ENCODE results near the gene VPS13D. TPM values are rescaled to one million over a fixed set of nuclear protein-coding genes. Genes with fewer than 3 reads are reported as not detected.

Gene VPS13D
- total and polyA plus RNA-seq, 11 donors, result 32.1 to 301 (median 90.7) TPM

DNA sequence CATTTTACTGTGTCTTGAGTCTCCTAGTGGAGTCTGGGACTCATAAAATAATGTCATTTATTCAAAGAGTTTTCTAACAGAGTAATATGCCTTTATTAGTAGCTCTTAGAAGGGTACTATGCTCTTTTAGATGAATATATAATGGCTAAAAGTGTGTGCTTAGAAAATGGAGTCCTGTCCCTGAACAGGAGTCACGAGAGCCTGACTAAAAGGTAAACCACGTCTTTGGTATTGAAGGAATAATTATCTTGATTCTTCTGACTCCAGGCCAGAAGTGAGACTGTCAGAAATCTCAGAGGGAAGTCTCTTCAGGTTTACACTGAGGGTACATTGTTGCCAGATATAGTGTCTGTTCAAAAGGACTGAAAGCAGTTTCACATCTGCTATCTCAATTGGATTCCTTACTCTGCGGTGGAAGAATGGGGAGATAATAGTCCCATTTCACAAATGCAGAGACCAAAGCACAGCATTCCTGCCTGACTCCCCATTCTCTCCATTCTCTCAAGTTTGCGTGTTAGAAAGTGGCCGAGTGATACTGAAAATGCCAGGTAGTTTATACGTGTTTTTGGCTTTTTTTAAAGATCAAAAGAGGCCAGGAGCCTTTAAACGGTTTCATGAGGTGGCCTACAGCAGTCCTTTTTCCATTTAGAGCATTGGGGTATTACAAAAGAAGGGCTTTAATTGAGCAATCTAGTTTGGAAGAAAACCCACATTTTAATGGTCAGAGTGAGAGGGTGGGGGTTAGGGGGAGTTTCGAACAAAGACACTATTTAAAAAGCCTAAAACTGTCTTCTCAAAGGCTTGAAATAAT is 176.6 kb downstream of the VPS13D start:
- TF ChIP-seq, protein P1, sequence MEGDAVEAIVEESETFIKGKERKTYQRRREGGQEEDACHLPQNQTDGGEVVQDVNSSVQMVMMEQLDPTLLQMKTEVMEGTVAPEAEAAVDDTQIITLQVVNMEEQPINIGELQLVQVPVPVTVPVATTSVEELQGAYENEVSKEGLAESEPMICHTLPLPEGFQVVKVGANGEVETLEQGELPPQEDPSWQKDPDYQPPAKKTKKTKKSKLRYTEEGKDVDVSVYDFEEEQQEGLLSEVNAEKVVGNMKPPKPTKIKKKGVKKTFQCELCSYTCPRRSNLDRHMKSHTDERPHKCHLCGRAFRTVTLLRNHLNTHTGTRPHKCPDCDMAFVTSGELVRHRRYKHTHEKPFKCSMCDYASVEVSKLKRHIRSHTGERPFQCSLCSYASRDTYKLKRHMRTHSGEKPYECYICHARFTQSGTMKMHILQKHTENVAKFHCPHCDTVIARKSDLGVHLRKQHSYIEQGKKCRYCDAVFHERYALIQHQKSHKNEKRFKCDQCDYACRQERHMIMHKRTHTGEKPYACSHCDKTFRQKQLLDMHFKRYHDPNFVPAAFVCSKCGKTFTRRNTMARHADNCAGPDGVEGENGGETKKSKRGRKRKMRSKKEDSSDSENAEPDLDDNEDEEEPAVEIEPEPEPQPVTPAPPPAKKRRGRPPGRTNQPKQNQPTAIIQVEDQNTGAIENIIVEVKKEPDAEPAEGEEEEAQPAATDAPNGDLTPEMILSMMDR (IDR thresholded peaks at IDR 0.05), result peak in 2 of 12 donors; percentile 7 to 8
- TF ChIP-seq POLR2A (IDR thresholded peaks at IDR 0.05), result no peak
- Histone ChIP-seq H3K4me1 (peaks cover 6 to 53% (median 36%) of the 10 kb centered on the region in 12 donors), H3K27me3 (no peaks in the 10 kb centered on the region), H3K4me3 (no peak overlapping the region), H3K27ac (peak overlapping the region; percentile 32 to 75 (median 60)), H3K36me3 (peaks cover 0 to 66% (median 40%) of the 10 kb centered on the region in 9 donors), H3K9me3 (peaks cover 0 to 12% (median 0%) of the 10 kb centered on the region in 12 donors)
- ATAC-seq (peak in 3 of 4 donors; percentile 40 to 70 (median 60)), DNase-seq (no peak)
- WGBS, 4 donors, result 30 to 42% (median 33%) methylated on average over 8 of the region's 8 CpGs
- intact Hi-C loops (cut with DNase I), result loop anchor here in 8 of 10 donors (1.0 to 5.0 kb wide), 7 partner anchors 14 to 216 kb away; partner anchors contain the start of gene DHRS3 (in 2 of the 8)

DNA sequence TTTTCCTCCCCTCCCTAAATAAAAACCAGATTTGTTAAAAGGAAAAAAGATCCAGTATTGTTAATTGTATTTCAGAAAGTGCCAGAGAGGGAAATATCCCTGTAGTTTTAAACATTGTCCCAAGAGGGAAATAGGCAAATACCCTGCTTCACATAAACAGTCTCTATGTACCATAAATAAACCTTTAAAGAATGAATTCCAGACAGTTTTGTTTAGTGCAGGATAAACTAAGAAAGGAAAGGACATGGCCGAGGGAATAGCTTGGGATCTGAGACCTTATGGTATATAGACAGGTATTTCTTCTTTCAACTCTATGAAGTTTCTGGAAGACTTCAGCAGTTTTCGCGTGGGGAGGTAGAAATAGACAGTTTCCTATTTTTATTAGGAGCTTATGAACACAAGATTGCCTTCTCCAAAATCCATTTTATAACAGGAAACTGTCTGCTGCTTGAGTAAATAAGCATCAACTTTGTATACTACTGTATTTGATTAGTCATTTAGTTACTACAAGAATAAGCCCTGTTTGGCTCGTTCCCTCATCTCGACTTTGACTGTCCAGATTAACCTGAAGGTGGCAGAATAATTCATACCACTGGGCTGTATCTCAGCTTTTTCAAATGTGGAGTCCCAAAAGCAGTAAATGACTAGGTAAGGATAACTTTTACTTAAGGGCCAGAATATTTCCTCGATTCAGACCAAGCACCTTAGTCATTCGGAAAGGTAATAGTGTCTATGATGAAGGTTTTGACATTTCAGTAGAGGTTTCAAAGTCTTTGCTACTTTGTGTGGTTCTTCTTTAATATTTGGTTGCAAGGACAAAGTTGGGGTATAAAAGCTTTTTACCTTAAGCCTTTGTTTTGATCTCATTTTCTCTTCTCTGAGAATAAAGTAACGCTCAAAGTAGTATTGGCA is 177.5 kb downstream of the VPS13D start:
- WGBS, 4 donors, result 49 to 55% (median 49%) methylated on average over 8 of the region's 8 CpGs
- intact Hi-C loops (cut with DNase I), result loop anchor here in 8 of 10 donors (1.0 to 5.0 kb wide), 7 partner anchors 13 to 215 kb away; partner anchors contain the start of gene DHRS3 (in 2 of the 8)
- DNase-seq (peak in 2 of 5 donors; percentile 27 to 32), ATAC-seq (peak; percentile 62 to 82 (median 70))
- Histone ChIP-seq H3K36me3 (peaks cover 0 to 66% (median 40%) of the 10 kb centered on the region in 9 donors), H3K9me3 (peaks cover 0 to 12% (median 0%) of the 10 kb centered on the region in 12 donors), H3K4me1 (peaks cover 6 to 53% (median 36%) of the 10 kb centered on the region in 12 donors), H3K27ac (peak overlapping the region; percentile 31 to 75 (median 60)), H3K4me3 (no peak overlapping the region), H3K27me3 (no peaks in the 10 kb centered on the region)
- TF ChIP-seq POLR2A (IDR thresholded peaks at IDR 0.05), result no peak
- TF ChIP-seq, protein P1 (IDR thresholded peaks at IDR 0.05), result peak; percentile 7 to 69 (median 50)

DNA sequence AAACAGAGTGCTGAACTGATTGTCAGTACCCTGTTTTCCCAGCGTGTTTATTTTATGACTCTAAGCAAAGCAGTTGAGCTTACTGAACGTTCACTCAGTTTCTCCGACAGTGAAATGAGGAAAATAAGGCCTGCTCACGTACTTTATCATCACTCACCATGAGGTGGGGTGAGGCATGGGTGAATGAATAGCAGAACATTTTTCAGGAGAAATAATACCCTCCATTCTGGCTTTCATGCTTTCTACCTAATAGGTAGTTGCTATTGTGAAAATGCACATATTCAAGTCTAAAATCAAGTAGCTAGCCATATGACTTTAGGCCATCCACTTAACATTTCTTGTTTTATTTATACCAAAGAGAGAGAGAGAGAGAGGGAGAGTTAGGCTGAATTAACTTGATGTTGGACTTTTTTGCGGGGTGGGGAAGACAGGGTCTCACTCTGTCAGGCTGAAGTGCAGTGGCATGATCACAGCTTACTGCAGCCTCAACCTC is 178.2 kb downstream of the VPS13D start:
- TF ChIP-seq, protein P1 (IDR thresholded peaks at IDR 0.05), result no peak
- TF ChIP-seq POLR2A (IDR thresholded peaks at IDR 0.05), result no peak
- no peak for ATAC-seq
- Histone ChIP-seq H3K36me3 (peaks cover 0 to 66% (median 33%) of the 10 kb centered on the region in 9 donors), H3K9me3 (peaks cover 0 to 12% (median 0%) of the 10 kb centered on the region in 12 donors), H3K27me3 (no peaks in the 10 kb centered on the region), H3K27ac (peak overlapping the region in 4 of 12 donors; percentile 11 to 75 (median 52)), H3K4me3 (no peak overlapping the region), H3K4me1 (peaks cover 6 to 53% (median 36%) of the 10 kb centered on the region in 12 donors)
- no peak for DNase-seq
- 76 to 90% (median 83%) methylated on average over 5 of the region's 5 CpGs for WGBS, 4 donors
- intact Hi-C loops (cut with DNase I), result loop anchor here in 9 of 10 donors (1.0 to 5.0 kb wide), 7 partner anchors 13 to 214 kb away; partner anchors contain the start of gene DHRS3 (in 2 of the 9)
